ENCODE data around the gene STARD3NL. TPM values are rescaled to one million over a fixed set of nuclear protein-coding genes. Genes with fewer than 3 reads are reported as not detected.
"Not testable (repeated sequence)": the region's sequence is repeated elsewhere in the genome, so short reads cannot be mapped to it uniquely, and the experiment has no call there.

Gene STARD3NL
- total and polyA plus RNA-seq, 9 donors: 24.4 to 50.1 (median 35.7) TPM

- H3K27ac ChIP-seq: no peak overlapping the region
- no peak for TF ChIP-seq POLR2A (IDR thresholded peaks at IDR 0.05)
- TF ChIP-seq, protein P1, sequence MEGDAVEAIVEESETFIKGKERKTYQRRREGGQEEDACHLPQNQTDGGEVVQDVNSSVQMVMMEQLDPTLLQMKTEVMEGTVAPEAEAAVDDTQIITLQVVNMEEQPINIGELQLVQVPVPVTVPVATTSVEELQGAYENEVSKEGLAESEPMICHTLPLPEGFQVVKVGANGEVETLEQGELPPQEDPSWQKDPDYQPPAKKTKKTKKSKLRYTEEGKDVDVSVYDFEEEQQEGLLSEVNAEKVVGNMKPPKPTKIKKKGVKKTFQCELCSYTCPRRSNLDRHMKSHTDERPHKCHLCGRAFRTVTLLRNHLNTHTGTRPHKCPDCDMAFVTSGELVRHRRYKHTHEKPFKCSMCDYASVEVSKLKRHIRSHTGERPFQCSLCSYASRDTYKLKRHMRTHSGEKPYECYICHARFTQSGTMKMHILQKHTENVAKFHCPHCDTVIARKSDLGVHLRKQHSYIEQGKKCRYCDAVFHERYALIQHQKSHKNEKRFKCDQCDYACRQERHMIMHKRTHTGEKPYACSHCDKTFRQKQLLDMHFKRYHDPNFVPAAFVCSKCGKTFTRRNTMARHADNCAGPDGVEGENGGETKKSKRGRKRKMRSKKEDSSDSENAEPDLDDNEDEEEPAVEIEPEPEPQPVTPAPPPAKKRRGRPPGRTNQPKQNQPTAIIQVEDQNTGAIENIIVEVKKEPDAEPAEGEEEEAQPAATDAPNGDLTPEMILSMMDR (IDR thresholded peaks at IDR 0.05): no peak
- TF ChIP-seq EP300 (IDR thresholded peaks at IDR 0.05): no peak
- intact Hi-C loops (cut with DNase I): no loop called here
- no peaks in the 10 kb centered on the region for H3K4me1 ChIP-seq (ENCODE audit: insufficient read depth)
- no peaks in the 10 kb centered on the region for H3K27me3 ChIP-seq
- no peaks in the 10 kb centered on the region for H3K36me3 ChIP-seq
- H3K4me3 ChIP-seq: no peak overlapping the region
- DNase-seq: no peak
- no peaks in the 10 kb centered on the region for H3K9me3 ChIP-seq
- WGBS, 3 donors: 79 to 88% (median 79%) methylated on average over 2 of the region's 2 CpGs
These were observed 79.3 kb downstream of the STARD3NL start for GRCh38 chr7:38257350-38257677.

DNA sequence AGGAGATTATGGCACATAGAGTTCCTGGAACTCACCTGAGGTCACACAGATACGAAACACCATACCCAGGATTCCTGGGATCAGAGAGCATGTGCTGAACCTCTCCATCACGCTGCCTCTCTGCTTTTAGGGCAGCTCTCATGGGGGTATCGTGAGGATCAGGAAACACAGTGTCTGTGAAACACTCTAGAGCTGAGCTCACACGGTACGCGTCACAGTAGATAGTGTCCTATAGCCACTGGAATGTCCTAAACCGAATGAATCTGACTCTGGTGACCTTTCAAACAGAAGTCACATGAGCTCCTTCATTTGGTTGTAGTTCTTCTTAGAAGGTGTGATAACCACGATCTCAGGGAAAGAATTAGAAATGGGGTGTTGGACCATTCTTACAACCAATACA is 81.1 kb downstream of the STARD3NL start:
- H3K27me3 ChIP-seq; H3K9me3 ChIP-seq; H3K36me3 ChIP-seq; H3K4me3 ChIP-seq; intact Hi-C loops (cut with DNase I); H3K27ac ChIP-seq; H3K4me1 ChIP-seq (ENCODE audit: insufficient read depth); DNase-seq: not testable (repeated sequence)
- 91 to 95% (median 92%) methylated on average over 8 of the region's 8 CpGs for WGBS, 3 donors

GRCh38 chr7:38261601-38262000 is 83.6 kb downstream of the STARD3NL start:
- H3K36me3 ChIP-seq; H3K9me3 ChIP-seq; H3K4me1 ChIP-seq (ENCODE audit: insufficient read depth); H3K27ac ChIP-seq; DNase-seq; H3K4me3 ChIP-seq; intact Hi-C loops (cut with DNase I); H3K27me3 ChIP-seq: not testable (repeated sequence)
- WGBS, 3 donors: 89 to 92% (median 91%) methylated on average over 12 of the region's 12 CpGs

- H3K4me1 ChIP-seq (ENCODE audit: insufficient read depth); DNase-seq; H3K27me3 ChIP-seq; H3K4me3 ChIP-seq; H3K27ac ChIP-seq; intact Hi-C loops (cut with DNase I); H3K36me3 ChIP-seq; H3K9me3 ChIP-seq: not testable (repeated sequence)
- WGBS, 3 donors: 62 to 68% (median 65%) methylated on average over 2 of the region's 2 CpGs
These were observed 84.0 kb downstream of the STARD3NL start for GRCh38 chr7:38262026-38262425.

GRCh38 chr7:38262545-38262944 is 84.5 kb downstream of the STARD3NL start:
- H3K36me3 ChIP-seq: no peaks in the 10 kb centered on the region
- 66 to 83% (median 73%) methylated on average over 5 of the region's 5 CpGs for WGBS, 3 donors
- TF ChIP-seq, protein P1 (IDR thresholded peaks at IDR 0.05): no peak
- TF ChIP-seq POLR2A (IDR thresholded peaks at IDR 0.05) (no peak), EP300 (IDR thresholded peaks at IDR 0.05) (no peak)

DNA sequence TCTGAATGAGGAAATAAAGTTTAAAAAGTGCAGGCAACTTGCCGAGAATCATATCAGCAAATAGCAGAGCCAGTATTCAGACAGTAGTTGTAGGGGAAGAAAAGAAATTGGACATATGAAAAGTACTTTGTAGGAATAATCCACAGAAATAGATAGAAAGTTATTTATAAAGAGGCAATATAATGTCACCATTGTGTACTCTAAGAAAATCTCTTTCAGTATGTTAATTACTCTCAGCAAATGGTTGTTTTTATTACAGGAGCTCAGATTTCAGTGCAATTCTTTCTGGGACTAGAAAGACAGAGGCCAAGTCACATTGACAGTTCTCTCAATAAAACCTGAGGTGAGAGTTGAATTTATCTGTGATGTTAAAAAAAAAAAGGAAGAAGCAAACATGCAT is 85.2 kb downstream of the STARD3NL start:
- H3K27me3 ChIP-seq; DNase-seq; H3K4me1 ChIP-seq (ENCODE audit: insufficient read depth); H3K36me3 ChIP-seq; H3K27ac ChIP-seq; H3K9me3 ChIP-seq; intact Hi-C loops (cut with DNase I); H3K4me3 ChIP-seq: not testable (repeated sequence)
- WGBS, 3 donors: 33 to 56% (median 50%) methylated on average over 1 of the region's 1 CpG

More at GRCh38 chr7:38262545-38262944, 84.5 kb downstream of the STARD3NL start:
- Histone ChIP-seq H3K9me3 (no peaks in the 10 kb centered on the region), H3K27me3 (no peaks in the 10 kb centered on the region), H3K27ac (no peak overlapping the region), H3K4me1 (ENCODE audit: insufficient read depth) (no peaks in the 10 kb centered on the region), H3K4me3 (no peak overlapping the region)
- intact Hi-C loops (cut with DNase I): no loop called here
- DNase-seq: no peak

DNA sequence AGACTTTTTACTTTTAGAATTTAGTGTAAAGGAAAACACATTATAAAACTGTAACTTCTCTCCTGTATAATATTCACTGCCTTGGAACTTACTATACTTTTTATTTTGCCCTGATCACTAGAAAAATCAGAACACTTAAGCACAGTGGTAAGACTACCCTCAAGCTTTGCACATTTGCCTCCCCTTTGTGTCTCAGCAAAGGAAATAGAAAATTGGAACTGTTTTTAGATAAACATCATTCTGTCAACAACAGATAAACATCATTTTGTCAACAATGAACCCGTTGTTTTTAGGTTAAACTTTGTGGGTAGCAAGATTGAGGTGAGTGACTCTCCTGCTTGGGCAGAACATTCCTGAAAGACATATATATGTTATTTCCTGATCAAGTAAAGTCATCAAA is 86.6 kb downstream of the STARD3NL start:
- H3K36me3 ChIP-seq; H3K4me1 ChIP-seq (ENCODE audit: insufficient read depth); H3K9me3 ChIP-seq; DNase-seq; intact Hi-C loops (cut with DNase I); H3K4me3 ChIP-seq; H3K27me3 ChIP-seq; H3K27ac ChIP-seq: not testable (repeated sequence)
- WGBS, 3 donors: 30 to 38% (median 35%) methylated on average over 1 of the region's 1 CpG

DNA sequence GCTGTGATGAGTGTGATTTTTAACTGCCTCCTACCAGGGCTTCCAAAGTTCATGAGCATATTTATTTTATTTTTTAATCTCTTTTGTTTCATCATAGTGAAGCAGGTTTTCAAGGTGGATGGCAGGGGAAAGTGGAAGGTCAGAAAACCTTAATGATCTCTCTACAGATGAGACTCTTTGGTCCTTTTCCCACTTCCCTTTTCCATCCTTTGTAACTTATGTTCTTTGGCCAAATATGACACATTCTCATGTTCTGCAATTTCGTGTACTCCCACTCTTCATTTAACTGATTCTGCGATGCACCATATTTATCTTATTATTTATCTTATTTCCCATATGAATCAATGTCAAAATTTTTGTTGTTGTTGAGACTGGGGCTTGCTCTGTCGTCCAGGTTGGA is 87.9 kb downstream of the STARD3NL start:
- H3K9me3 ChIP-seq; H3K36me3 ChIP-seq; H3K27me3 ChIP-seq; DNase-seq; intact Hi-C loops (cut with DNase I); H3K4me1 ChIP-seq (ENCODE audit: insufficient read depth); H3K27ac ChIP-seq; H3K4me3 ChIP-seq: not testable (repeated sequence)
- 51 to 60% (median 57%) methylated on average over 3 of the region's 3 CpGs for WGBS, 3 donors

DNA sequence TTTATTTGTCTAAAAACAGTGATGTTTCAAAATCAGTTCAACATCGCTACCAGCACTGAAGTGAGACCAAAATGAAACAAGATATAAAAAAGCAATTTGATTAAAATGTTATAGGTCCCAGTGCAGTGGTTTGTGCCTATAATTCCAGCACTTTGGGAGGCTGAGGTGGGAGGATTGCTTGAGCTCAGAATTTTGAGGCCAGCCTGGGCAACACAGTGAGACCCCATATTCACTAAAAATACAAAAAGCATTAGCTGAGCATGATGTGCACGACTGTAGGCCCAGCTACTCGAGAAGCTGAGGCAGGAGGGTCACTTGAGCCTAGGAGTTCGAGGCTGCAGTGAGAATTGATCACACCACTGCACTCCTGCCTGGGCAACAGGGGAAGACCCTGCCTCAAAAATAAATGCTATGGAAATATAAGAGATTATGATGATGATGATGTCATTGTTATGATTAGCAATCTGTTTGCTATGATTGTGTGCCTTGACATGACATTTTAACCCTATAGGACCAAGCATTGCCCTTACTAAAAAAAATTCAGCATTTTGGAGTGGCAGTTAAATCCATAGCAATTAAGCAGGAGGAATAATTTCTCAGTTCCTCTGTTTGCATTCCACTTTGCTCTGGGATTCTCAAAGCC is 91.8 kb downstream of the STARD3NL start:
- H3K27ac ChIP-seq; DNase-seq; H3K4me3 ChIP-seq; H3K27me3 ChIP-seq; H3K36me3 ChIP-seq; H3K9me3 ChIP-seq; H3K4me1 ChIP-seq (ENCODE audit: insufficient read depth); intact Hi-C loops (cut with DNase I): not testable (repeated sequence)
- 70 to 89% (median 74%) methylated on average over 4 of the region's 4 CpGs for whole genome bisulfite sequencing, 3 donors

- 18 to 77% (median 24%) methylated on average over 1 to 2 of the region's 2 CpGs for whole genome bisulfite sequencing, 3 donors
These were observed 92.4 kb downstream of the STARD3NL start for GRCh38 chr7:38270405-38270804.

More at GRCh38 chr7:38270405-38270804, 92.4 kb downstream of the STARD3NL start:
- DNase-seq; H3K27me3 ChIP-seq; H3K4me3 ChIP-seq; H3K4me1 ChIP-seq (ENCODE audit: insufficient read depth); H3K27ac ChIP-seq; H3K9me3 ChIP-seq; H3K36me3 ChIP-seq; intact Hi-C loops (cut with DNase I): not testable (repeated sequence)
